ENCODE results near the gene OR9Q1. TPM values are rescaled to one million over a fixed set of nuclear protein-coding genes. Genes with fewer than 3 reads are reported as not detected.

OR9Q1 gene
- total and polyA plus RNA-seq, 2 of the 8 experiments (the other 6 are each of a cell fraction or from before 2014, with no cell fraction given), result not detected

- TF ChIP-seq CHD7 (IDR thresholded peaks at IDR 0.05; ENCODE audit: insufficient replicate concordance, low read length) (no peak), HDAC2 (IDR thresholded peaks at IDR 0.05; ENCODE audit: borderline replicate concordance in 1 of 2, low read depth in 2 of 2, low read length in 2 of 2) (no peak), SIX5 (IDR thresholded peaks at IDR 0.05; ENCODE audit: low read depth, low read length) (no peak), CTCF (IDR thresholded peaks at IDR 0.05; ENCODE audit: control extremely low read depth in 1 of 3, insufficient read depth in 1 of 3, low read depth in 1 of 3, low read length in 3 of 3) (no peak), EZH2 (IDR thresholded peaks at IDR 0.05; ENCODE audit: low read depth, low read length, severe bottlenecking) (no peak)
These were observed 19.0 kb upstream of the OR9Q1 start (continued) for GRCh38 chr11:58004664-58005063.
